ENCODE results near the gene SIX2. TPM values are rescaled to one million over a fixed set of nuclear protein-coding genes. Genes with fewer than 3 reads are reported as not detected.

The SIX2 gene
- total and polyA plus RNA-seq, 2 of the 8 experiments (the other 6 are each of a cell fraction or from before 2014, with no cell fraction given) = 0.47 to 1.0 TPM

DNA sequence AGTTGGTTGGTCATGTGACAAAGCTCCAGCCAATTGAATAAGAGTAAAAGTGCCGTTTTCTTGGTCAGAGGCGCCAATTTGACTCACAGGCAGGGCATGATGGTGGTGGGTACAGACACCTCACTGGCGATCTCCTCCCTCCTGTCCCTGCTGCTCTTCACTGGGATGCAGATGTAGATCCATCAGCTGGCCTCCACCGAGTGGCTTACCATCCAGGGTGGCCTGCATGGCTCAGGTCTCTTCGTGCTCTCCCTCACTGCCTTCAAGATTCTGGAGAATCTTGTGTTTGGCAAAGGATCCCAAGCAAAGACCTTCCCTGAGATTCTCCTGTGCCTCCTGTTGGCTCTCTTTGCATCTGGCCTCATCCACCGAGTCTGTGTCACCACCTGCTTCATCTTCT lies 12.9 kb downstream of the SIX2 start (continued):
- TF ChIP-seq, protein P1, sequence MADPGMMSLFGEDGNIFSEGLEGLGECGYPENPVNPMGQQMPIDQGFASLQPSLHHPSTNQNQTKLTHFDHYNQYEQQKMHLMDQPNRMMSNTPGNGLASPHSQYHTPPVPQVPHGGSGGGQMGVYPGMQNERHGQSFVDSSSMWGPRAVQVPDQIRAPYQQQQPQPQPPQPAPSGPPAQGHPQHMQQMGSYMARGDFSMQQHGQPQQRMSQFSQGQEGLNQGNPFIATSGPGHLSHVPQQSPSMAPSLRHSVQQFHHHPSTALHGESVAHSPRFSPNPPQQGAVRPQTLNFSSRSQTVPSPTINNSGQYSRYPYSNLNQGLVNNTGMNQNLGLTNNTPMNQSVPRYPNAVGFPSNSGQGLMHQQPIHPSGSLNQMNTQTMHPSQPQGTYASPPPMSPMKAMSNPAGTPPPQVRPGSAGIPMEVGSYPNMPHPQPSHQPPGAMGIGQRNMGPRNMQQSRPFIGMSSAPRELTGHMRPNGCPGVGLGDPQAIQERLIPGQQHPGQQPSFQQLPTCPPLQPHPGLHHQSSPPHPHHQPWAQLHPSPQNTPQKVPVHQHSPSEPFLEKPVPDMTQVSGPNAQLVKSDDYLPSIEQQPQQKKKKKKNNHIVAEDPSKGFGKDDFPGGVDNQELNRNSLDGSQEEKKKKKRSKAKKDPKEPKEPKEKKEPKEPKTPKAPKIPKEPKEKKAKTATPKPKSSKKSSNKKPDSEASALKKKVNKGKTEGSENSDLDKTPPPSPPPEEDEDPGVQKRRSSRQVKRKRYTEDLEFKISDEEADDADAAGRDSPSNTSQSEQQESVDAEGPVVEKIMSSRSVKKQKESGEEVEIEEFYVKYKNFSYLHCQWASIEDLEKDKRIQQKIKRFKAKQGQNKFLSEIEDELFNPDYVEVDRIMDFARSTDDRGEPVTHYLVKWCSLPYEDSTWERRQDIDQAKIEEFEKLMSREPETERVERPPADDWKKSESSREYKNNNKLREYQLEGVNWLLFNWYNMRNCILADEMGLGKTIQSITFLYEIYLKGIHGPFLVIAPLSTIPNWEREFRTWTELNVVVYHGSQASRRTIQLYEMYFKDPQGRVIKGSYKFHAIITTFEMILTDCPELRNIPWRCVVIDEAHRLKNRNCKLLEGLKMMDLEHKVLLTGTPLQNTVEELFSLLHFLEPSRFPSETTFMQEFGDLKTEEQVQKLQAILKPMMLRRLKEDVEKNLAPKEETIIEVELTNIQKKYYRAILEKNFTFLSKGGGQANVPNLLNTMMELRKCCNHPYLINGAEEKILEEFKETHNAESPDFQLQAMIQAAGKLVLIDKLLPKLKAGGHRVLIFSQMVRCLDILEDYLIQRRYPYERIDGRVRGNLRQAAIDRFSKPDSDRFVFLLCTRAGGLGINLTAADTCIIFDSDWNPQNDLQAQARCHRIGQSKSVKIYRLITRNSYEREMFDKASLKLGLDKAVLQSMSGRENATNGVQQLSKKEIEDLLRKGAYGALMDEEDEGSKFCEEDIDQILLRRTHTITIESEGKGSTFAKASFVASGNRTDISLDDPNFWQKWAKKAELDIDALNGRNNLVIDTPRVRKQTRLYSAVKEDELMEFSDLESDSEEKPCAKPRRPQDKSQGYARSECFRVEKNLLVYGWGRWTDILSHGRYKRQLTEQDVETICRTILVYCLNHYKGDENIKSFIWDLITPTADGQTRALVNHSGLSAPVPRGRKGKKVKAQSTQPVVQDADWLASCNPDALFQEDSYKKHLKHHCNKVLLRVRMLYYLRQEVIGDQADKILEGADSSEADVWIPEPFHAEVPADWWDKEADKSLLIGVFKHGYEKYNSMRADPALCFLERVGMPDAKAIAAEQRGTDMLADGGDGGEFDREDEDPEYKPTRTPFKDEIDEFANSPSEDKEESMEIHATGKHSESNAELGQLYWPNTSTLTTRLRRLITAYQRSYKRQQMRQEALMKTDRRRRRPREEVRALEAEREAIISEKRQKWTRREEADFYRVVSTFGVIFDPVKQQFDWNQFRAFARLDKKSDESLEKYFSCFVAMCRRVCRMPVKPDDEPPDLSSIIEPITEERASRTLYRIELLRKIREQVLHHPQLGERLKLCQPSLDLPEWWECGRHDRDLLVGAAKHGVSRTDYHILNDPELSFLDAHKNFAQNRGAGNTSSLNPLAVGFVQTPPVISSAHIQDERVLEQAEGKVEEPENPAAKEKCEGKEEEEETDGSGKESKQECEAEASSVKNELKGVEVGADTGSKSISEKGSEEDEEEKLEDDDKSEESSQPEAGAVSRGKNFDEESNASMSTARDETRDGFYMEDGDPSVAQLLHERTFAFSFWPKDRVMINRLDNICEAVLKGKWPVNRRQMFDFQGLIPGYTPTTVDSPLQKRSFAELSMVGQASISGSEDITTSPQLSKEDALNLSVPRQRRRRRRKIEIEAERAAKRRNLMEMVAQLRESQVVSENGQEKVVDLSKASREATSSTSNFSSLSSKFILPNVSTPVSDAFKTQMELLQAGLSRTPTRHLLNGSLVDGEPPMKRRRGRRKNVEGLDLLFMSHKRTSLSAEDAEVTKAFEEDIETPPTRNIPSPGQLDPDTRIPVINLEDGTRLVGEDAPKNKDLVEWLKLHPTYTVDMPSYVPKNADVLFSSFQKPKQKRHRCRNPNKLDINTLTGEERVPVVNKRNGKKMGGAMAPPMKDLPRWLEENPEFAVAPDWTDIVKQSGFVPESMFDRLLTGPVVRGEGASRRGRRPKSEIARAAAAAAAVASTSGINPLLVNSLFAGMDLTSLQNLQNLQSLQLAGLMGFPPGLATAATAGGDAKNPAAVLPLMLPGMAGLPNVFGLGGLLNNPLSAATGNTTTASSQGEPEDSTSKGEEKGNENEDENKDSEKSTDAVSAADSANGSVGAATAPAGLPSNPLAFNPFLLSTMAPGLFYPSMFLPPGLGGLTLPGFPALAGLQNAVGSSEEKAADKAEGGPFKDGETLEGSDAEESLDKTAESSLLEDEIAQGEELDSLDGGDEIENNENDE (IDR thresholded peaks at IDR 0.05; ENCODE audit: insufficient replicate concordance, low read length) = no peak
- no peak for TF ChIP-seq NANOG (IDR thresholded peaks at IDR 0.05; ENCODE audit: insufficient read depth, low read depth, low read length, poor library complexity, severe bottlenecking)
- TF ChIP-seq MAX (IDR thresholded peaks at IDR 0.05) = no peak
